Measurements from ENCODE around the gene LRRC37B.
"Not testable (repeated sequence)": the region's sequence is repeated elsewhere in the genome, so short reads cannot be mapped to it uniquely, and the experiment has no call there.

LRRC37B gene

GRCh38 chr17:32066863-32067642, 59.9 kb downstream of the LRRC37B start:
- not testable (repeated sequence) for H3F3A ChIP-seq (ENCODE audit: control insufficient read depth, insufficient read depth); H4K20me1 ChIP-seq (ENCODE audit: control insufficient read depth, insufficient read depth, low read depth, low read length); H3K9me3 ChIP-seq (ENCODE audit: control insufficient read depth, insufficient read depth, low read length); H3K27ac ChIP-seq (ENCODE audit: low read depth, low read length); H3K27me3 ChIP-seq (ENCODE audit: control insufficient read depth, low read length); H3K4me1 ChIP-seq (ENCODE audit: control insufficient read depth, low read length); H3K9me2 ChIP-seq (replicated peaks; ENCODE audit: control insufficient read depth, low read length); H3K36me3 ChIP-seq (ENCODE audit: control insufficient read depth, low read length); H3K79me2 ChIP-seq (ENCODE audit: control insufficient read depth, low read length)
- H3K4me2 ChIP-seq (ENCODE audit: low read length) = peak overlapping the region; percentile 79
- peak overlapping the region; percentile 72 for H3K4me3 ChIP-seq (ENCODE audit: low read length)
- TF ChIP-seq CTCF (IDR thresholded peaks at IDR 0.05; ENCODE audit: low read depth, low read length, poor library complexity, severe bottlenecking) = peak; percentile 45

GRCh38 chr17:32069067-32069466, 61.9 kb downstream of the LRRC37B start:
- not testable (repeated sequence) for H3K79me2 ChIP-seq (ENCODE audit: control insufficient read depth, low read length); H3K27me3 ChIP-seq (ENCODE audit: control insufficient read depth, low read length); H3K27ac ChIP-seq (ENCODE audit: low read depth, low read length); H3K4me3 ChIP-seq (ENCODE audit: low read length); H3K9me2 ChIP-seq (replicated peaks; ENCODE audit: control insufficient read depth, low read length); H3F3A ChIP-seq (ENCODE audit: control insufficient read depth, insufficient read depth); H3K4me2 ChIP-seq (ENCODE audit: low read length); H3K36me3 ChIP-seq (ENCODE audit: control insufficient read depth, low read length); H4K20me1 ChIP-seq (ENCODE audit: control insufficient read depth, insufficient read depth, low read depth, low read length); H3K4me1 ChIP-seq (ENCODE audit: control insufficient read depth, low read length); H3K9me3 ChIP-seq (ENCODE audit: control insufficient read depth, insufficient read depth, low read length)

- H3K9me3 ChIP-seq (ENCODE audit: control insufficient read depth, insufficient read depth, low read length) = not testable (repeated sequence)
These were observed 64.8 kb downstream of the LRRC37B start for GRCh38 chr17:32071961-32072360.

GRCh38 chr17:32073131-32073530, 65.9 kb downstream of the LRRC37B start:
- not testable (repeated sequence) for H3K27ac ChIP-seq (ENCODE audit: low read depth, low read length); H3K79me2 ChIP-seq (ENCODE audit: control insufficient read depth, low read length); H4K20me1 ChIP-seq (ENCODE audit: control insufficient read depth, insufficient read depth, low read depth, low read length); H3K4me3 ChIP-seq (ENCODE audit: low read length); H3K9me3 ChIP-seq (ENCODE audit: control insufficient read depth, insufficient read depth, low read length); H3K27me3 ChIP-seq (ENCODE audit: control insufficient read depth, low read length); H3K36me3 ChIP-seq (ENCODE audit: control insufficient read depth, low read length); H3K9me2 ChIP-seq (replicated peaks; ENCODE audit: control insufficient read depth, low read length); H3K4me2 ChIP-seq (ENCODE audit: low read length); H3F3A ChIP-seq (ENCODE audit: control insufficient read depth, insufficient read depth); H3K4me1 ChIP-seq (ENCODE audit: control insufficient read depth, low read length)

More at GRCh38 chr17:32071961-32072360, 64.8 kb downstream of the LRRC37B start:
- H3K27ac ChIP-seq (ENCODE audit: low read depth, low read length); H3K9me2 ChIP-seq (replicated peaks; ENCODE audit: control insufficient read depth, low read length); H3K4me1 ChIP-seq (ENCODE audit: control insufficient read depth, low read length); H3K36me3 ChIP-seq (ENCODE audit: control insufficient read depth, low read length); H3F3A ChIP-seq (ENCODE audit: control insufficient read depth, insufficient read depth); H3K27me3 ChIP-seq (ENCODE audit: control insufficient read depth, low read length); H3K79me2 ChIP-seq (ENCODE audit: control insufficient read depth, low read length); H4K20me1 ChIP-seq (ENCODE audit: control insufficient read depth, insufficient read depth, low read depth, low read length); H3K4me3 ChIP-seq (ENCODE audit: low read length); H3K4me2 ChIP-seq (ENCODE audit: low read length): not testable (repeated sequence)

GRCh38 chr17:32079753-32080152, 72.6 kb downstream of the LRRC37B start:
- peak overlapping the region; percentile 61 for H3K4me2 ChIP-seq (ENCODE audit: low read length)

GRCh38 chr17:32083550-32083979, 76.4 kb downstream of the LRRC37B start:
- H3K27ac ChIP-seq (ENCODE audit: low read depth, low read length); H3K27me3 ChIP-seq (ENCODE audit: control insufficient read depth, low read length); H3F3A ChIP-seq (ENCODE audit: control insufficient read depth, insufficient read depth); H3K9me3 ChIP-seq (ENCODE audit: control insufficient read depth, insufficient read depth, low read length); H3K9me2 ChIP-seq (replicated peaks; ENCODE audit: control insufficient read depth, low read length); H3K36me3 ChIP-seq (ENCODE audit: control insufficient read depth, low read length); H3K79me2 ChIP-seq (ENCODE audit: control insufficient read depth, low read length); H4K20me1 ChIP-seq (ENCODE audit: control insufficient read depth, insufficient read depth, low read depth, low read length): not testable (repeated sequence)
- peak overlapping the region; percentile 55 for H3K4me3 ChIP-seq (ENCODE audit: low read length)
- peak overlapping the region; percentile 55 for H3K4me2 ChIP-seq (ENCODE audit: low read length)
- H3K4me1 ChIP-seq (ENCODE audit: control insufficient read depth, low read length) = peaks cover 10% of the 10 kb centered on the region

More at GRCh38 chr17:32079753-32080152, 72.6 kb downstream of the LRRC37B start:
- not testable (repeated sequence) for H3K9me2 ChIP-seq (replicated peaks; ENCODE audit: control insufficient read depth, low read length); H3K79me2 ChIP-seq (ENCODE audit: control insufficient read depth, low read length); H3K27me3 ChIP-seq (ENCODE audit: control insufficient read depth, low read length); H3K27ac ChIP-seq (ENCODE audit: low read depth, low read length); H3K36me3 ChIP-seq (ENCODE audit: control insufficient read depth, low read length); H3K9me3 ChIP-seq (ENCODE audit: control insufficient read depth, insufficient read depth, low read length); H4K20me1 ChIP-seq (ENCODE audit: control insufficient read depth, insufficient read depth, low read depth, low read length); H3F3A ChIP-seq (ENCODE audit: control insufficient read depth, insufficient read depth)
- Histone ChIP-seq H3K4me1 (ENCODE audit: control insufficient read depth, low read length) (peaks cover 10% of the 10 kb centered on the region), H3K4me3 (ENCODE audit: low read length) (peak overlapping the region; percentile 47)

- H3K27ac ChIP-seq (ENCODE audit: low read depth, low read length); H3K36me3 ChIP-seq (ENCODE audit: control insufficient read depth, low read length); H3K9me2 ChIP-seq (replicated peaks; ENCODE audit: control insufficient read depth, low read length); H3K27me3 ChIP-seq (ENCODE audit: control insufficient read depth, low read length); H3F3A ChIP-seq (ENCODE audit: control insufficient read depth, insufficient read depth); H3K79me2 ChIP-seq (ENCODE audit: control insufficient read depth, low read length); H3K9me3 ChIP-seq (ENCODE audit: control insufficient read depth, insufficient read depth, low read length); H4K20me1 ChIP-seq (ENCODE audit: control insufficient read depth, insufficient read depth, low read depth, low read length): not testable (repeated sequence)
- Histone ChIP-seq H3K4me3 (ENCODE audit: low read length) (peak overlapping the region; percentile 55), H3K4me1 (ENCODE audit: control insufficient read depth, low read length) (peaks cover 10% of the 10 kb centered on the region), H3K4me2 (ENCODE audit: low read length) (peak overlapping the region; percentile 55)
These were observed 77.1 kb downstream of the LRRC37B start for GRCh38 chr17:32084003-32084941.

All from DOHH2 (cell line).